ENCODE data around the gene CREB5.

The CREB5 gene

DNA sequence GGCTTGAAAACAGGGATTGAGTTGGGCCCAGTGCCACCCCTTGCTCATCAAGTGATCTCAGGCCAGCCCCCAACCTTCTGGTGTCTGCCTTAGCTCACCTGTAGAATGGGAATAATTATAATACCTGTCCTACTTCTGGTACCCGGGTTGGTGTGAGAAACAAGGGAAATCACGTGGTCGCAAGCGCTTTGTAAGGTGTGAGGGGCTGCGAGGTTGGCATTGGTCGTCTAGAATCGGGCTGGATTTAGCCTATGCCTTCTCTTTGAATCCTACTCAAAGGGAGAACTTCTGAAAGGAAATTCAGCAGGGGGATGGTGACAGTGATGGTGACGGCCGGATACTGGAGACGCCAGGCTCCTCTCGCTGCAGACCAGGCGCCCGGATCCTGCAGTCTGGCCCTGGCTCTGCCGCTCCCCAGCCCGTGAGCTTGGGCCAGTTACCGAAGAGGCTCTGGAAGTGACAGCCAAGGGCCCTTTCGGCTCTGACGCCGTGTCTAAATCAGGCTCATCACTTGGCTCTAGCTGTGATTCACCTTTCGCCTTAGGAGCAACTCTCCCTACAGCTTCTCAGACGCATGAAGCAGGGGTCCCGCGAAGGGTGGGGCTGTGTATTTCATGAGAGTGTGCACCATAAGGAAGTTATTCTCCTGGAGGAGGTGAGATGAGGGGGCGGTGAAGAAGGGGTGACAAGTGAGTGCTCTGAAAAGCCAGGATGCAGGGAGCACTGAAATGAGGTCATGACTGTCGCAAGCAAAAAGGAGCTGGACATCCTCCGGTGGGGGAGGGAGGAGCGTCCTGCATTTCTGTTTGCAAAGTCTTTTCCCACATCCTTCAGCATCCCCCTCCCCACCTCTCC, 4.0 kb upstream of the CREB5 start:
- no peak for DNase-seq

DNA sequence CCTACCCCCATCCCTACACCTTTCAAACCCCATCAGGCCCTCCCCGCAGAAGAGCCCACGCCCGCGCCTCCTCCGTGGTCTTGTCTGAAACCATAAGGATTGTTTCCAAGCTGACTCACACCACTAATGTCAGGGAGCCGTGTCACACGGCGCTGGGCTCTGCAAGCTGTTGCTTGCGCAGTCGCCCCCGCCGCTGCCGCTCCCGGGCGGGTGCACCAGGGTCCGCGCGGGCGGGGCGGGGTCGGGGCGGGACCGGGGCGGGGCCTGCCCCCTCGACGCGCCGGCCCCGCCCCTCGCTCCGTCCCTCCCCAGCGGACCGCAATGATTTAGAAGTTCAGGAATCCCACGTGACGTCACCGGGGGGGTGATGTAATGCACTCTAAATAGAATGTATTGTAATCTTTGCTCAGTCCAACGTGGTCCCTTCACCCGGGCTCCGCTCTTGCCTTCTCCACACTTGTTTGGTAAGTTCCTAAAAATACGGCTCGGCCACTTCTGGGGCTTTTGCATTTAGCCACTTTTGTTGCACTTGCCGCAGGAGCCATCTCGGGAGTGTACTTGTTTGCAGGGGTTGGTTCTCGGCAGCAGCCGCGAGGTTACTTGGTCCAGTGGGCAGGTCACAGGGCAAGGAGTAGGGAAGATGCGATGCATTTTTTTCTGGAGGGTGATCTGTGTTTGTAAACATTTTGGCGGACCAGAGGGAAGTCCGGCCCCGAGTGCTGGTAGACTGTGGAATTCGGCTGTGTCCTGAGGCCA, 3.2 kb upstream of the CREB5 start:
- DNase-seq = no peak

- no peak for DNase-seq
Observed at GRCh38 chr7:28409716-28410627, 2.3 kb upstream of the CREB5 start.

- DNase-seq = no peak
Observed at GRCh38 chr7:28410628-28411531, 1.4 kb upstream of the CREB5 start.

- no peak for DNase-seq
Observed at GRCh38 chr7:28413011-28413410, 693 bp downstream of the CREB5 start.

DNA sequence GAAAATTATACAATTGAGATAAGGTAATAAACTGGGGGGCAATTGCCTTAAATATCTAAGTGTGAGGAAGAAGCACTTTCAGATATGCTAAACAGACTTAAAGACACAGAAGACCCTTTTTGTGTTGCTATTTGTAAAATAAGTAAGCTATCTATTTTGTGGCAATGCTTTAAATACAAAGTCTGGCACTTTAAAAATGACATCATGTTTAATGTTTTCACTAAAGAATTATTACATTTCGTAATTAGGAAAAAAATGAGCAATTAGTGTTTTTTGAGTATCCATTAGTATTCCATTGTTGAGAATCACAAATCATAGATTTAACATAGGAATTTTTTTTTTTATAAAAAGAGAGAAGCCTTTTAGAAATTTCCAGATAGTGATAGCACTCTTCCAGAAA, 2.1 kb downstream of the CREB5 start:
- no peak for DNase-seq

DNA sequence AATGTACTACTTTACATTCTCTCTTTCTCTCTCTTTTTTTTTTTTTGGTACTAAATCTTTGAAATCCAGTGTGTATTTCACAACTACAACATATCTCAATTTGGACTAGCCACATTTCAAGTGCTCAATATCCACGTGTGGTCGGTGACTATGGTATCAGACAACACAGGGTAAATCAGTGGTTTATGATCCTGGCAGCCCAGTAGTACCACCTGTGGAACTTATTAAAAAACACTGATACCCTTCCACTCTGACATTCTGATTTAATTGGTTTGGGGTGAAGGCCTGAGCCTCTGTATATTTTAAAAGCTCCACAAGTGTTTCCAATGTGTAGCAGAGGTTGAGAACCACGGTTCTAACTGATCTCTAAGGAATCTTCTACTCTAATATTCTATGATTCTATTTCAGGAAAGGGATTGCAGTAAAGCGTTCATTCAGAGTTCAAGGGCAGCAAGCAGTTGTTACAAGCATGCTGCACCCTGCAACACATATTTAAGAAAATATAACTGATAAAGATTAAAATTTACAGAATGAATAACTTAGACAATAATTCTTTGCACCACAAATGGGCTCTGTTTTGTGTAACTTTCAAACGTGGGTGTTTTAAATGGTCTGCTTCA, 5.1 kb downstream of the CREB5 start:
- DNase-seq = no peak

- DNase-seq = no peak
Observed at GRCh38 chr7:28418311-28418710, 6.0 kb downstream of the CREB5 start.

- DNase-seq = no peak
Observed at GRCh38 chr7:28418966-28419365, 6.6 kb downstream of the CREB5 start.

DNA sequence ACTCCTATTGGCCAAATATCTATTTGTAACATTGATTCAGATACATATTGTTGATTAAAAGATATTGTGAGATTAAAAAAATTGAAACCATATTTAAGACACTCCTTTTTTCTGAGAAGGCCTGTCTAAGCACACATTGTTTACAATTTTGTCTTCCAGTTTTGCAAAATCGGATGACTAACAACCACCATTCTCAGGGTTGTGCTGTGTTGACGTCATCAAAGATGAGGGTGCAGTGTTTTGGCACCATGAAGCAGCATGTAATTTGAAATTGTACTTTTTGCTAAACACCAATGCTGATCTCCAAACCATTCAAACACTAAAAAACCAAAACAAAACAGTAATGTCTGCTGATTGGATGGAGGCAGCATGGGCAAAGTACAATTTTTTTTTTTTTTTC, 7.4 kb downstream of the CREB5 start:
- no peak for DNase-seq

DNA sequence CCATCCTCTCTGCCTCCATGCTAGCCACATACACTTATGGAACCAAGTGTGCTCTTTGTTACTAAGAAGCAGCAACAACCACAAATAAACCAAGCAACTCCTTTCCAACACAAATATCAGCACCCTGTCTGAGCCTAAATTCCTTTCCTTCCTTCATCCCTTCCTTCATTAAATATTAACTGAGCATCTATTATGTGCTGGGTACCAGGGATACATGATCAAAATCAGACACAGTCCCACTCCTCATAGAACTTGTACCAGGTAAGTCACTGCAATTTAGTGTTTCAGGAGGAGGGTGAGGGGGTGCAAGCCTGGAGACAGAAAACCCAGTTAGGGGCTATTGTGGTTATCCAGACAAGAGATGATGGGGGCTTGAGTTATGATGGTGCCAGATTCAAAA, 10.8 kb downstream of the CREB5 start:
- no peak for DNase-seq

DNA sequence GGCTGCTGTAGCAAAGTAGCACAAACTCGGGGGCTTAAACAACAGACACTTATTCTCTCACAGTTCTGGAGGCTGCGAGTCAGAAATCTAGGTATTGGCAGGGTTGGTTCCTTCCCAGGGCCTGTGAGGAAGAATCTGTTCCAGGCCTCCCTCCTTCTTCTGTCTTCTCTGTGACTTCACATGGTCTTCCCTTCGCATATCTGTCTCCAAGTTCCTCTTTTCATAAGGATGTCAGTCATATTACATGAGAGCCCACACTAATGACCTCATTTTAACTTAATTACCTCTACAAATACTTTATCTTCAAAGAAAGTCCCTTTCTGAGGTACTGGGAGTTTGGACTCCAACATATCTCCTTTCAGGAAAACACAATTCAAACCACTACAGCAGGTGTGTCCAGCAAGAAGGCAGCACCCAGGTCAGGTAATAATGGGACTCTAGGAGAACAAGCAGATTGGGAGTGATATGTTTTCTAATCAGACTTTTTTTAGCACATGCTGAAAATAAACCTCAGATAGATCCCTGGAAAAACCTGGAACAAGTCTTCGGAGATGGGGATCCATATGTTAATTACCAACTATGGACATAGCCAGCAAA, 11.7 kb downstream of the CREB5 start:
- no peak for DNase-seq

- no peak for DNase-seq
Observed at GRCh38 chr7:28425496-28425895, 13.2 kb downstream of the CREB5 start.

- DNase-seq = no peak
Observed at GRCh38 chr7:28427236-28427635, 14.9 kb downstream of the CREB5 start.

DNA sequence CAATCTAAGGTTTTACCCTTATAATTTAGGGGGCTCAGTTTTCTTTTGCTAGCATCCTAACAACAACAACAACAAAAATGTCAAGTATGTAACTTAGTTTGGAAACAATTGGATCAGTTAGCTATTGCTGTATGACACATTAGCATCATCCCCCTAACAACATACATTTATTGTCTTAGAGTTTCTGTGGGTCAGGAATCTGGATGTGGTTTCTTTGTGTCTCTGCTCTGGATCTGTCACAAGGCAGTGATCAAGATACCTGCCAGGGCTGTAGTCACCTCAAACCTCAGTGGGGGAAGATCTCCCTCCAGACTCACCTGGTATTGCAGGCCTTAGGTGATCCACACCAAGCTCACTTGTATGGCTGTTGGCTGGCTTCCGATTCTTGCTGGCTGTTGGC, 18.3 kb downstream of the CREB5 start:
- no peak for DNase-seq

DNA sequence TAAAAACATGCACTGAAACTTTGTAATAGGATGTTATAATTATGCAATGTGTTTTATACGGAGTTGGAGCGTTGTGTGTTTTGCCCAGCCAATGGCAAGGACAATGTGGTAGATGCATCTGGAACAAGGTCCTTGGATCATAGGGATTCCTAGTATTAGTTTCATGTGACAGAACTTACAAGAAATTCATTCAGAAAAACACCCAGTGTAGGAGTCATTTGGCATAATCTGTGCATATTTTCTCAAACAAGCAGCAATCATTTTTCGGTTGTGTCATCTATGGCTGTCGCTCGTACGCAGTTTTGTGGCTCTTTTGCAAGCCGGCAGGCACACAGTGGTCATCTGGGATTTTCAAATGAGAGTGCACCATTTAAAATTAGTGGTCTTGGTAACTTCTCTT, 19.8 kb downstream of the CREB5 start:
- DNase-seq = no peak

- no peak for DNase-seq
Observed at GRCh38 chr7:28433039-28433438, 20.7 kb downstream of the CREB5 start.

- DNase-seq = no peak
Observed at GRCh38 chr7:28433699-28434219, 21.4 kb downstream of the CREB5 start.

DNA sequence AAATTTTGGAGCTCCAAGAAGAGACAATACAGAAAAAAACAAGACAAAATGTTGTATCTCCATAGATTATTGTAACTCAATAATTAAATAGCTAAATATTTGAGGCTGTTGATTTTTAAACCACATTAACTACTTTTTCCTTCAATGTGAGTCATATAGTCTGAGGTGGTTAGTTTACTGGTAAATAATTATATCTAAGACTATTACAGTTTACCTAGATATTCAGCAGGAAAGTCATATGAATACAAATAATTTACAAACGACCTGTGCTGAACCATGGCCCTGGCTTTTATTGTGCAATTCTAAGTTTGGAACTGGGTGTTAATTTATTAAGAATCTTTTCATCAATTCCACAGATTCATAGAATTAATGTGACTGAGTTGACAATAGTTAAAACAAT, 22.2 kb downstream of the CREB5 start:
- no peak for DNase-seq

DNA sequence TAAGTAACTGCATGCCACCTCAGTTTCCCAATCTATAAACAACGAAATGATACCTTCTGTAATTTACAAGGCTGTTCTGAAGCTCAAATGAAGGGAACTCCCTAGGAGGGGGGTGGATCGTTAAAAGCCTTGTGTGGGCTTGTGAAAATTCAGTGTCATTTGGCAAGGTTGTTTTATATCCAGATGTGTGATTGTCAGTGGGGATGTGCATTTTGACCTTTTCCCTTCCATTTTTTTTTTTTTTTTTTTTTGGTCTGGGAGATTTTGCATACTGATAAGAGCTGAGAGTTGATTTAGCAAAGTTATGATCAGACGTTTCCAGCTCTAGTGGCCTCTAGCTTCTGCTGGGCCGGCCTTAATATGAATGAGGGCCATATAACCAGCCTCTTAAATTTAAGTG, 22.8 kb downstream of the CREB5 start:
- no peak for DNase-seq
